Transverse colon (tissue), 3 donors: ENCODE measurements around the gene LRP2BP.

Experiments
- CTCF ChIP-seq, 5 experiments: fragments of 200-600 bp in 3 of 5; fragments of 450-650 bp in 2 of 5; sonication (generic) in 3 of 5; IDR thresholded peaks; 1 replicate in 2 of 5; 2 replicates in 3 of 5; pipeline ENCODE4 v1.5.1; 2016 to 2017; ENCODE audit warnings: antibody characterized with exemption in 5 of 5, inconsistent platforms in 3 of 5, mild to moderate bottlenecking in 2 of 5, moderate library complexity in 1 of 5
- EP300 ChIP-seq: sonication (generic); formaldehyde crosslinking; IDR thresholded peaks from one replicate; pipeline ENCODE4 v1.6.1; 2017; ENCODE audit warnings: antibody characterized with exemption, low read depth
- POLR2A ChIP-seq: fragments of 450-650 bp; IDR thresholded peaks from one replicate; pipeline ENCODE4 v1.6.1; 2016; ENCODE audit warnings: antibody characterized with exemption, mild to moderate bottlenecking, moderate library complexity

GRCh38 chr4:185437809-185438208 lies 42.1 kb upstream of the LRP2BP start:
- TF ChIP-seq CTCF (IDR thresholded peaks at IDR 0.05), result no peak
- TF ChIP-seq POLR2A, result no peak
- no peak for TF ChIP-seq EP300
